ENCODE results near the gene EMP2.

The EMP2 gene

DNA sequence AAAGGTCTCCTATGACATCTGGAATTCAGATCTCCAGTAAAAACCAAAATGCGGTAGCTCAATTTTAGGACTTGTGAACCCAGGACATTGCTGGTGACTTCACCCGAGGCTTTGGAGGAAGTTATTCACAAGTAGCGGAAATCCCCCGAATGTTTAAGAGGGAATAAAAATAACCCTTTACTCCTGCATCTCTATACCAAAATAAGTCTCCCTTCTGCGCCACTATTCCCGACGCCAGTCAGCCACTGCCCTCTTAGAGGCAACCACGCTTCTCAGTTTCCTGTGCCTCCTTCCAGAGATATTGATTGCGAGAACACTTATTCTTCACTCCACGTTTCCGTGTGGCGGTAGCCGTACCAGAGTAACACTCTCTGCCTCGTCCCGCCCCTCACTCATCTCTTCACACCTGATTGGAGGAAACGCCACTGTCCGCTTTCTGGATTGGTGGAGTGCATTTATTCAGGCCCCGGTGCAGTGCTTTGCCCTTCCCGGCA is 27.4 kb downstream of the EMP2 start:
- Histone ChIP-seq H3K27me3 (ENCODE audit: control insufficient read depth in 1 of 2, insufficient read depth in 2 of 2, low read length in 2 of 2) (no peaks in the 10 kb centered on the region), H3K9me3 (ENCODE audit: control insufficient read depth in 1 of 2, low read length in 2 of 2) (peaks cover 6 to 9% of the 10 kb centered on the region in 2 donors), H3K9ac (ENCODE audit: low read depth in 1 of 2, low read length in 2 of 2) (no peak overlapping the region), H3K27ac (ENCODE audit: low read depth, low read length) (no peak overlapping the region), H3K4me1 (ENCODE audit: control insufficient read depth in 1 of 2, insufficient read depth in 2 of 2, low read length in 2 of 2) (no peaks in the 10 kb centered on the region), H3K4me3 (ENCODE audit: low read depth in 1 of 2, low read length in 2 of 2) (peak overlapping the region; percentile 52 to 57), H3K36me3 (ENCODE audit: control insufficient read depth in 1 of 2, insufficient read depth in 2 of 2, low read length in 2 of 2) (peaks cover 0 to 5% of the 10 kb centered on the region in 2 donors)

DNA sequence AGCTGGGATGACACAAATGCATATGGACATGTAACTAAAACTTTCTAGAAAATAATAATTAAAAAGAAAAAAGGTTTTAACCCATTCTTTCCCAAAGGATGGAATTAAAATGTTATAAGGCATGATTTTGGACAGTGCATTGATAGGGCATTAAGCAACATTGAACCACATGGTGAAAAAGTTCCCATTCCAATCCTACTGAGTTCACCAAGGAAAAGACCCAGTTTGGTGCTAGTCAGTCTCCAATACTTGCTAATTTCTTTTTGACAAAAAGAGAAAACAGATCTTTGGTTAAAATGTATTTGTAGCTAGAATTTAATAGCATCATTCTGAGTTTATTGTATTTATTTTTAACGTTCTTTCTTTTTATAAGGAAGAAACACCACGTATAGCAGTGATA is 28.1 kb downstream of the EMP2 start:
- H3K9me3 ChIP-seq (ENCODE audit: control insufficient read depth in 1 of 2, low read length in 2 of 2) = peaks cover 6 to 10% of the 10 kb centered on the region in 2 donors
- H3K27me3 ChIP-seq (ENCODE audit: control insufficient read depth in 1 of 2, insufficient read depth in 2 of 2, low read length in 2 of 2) = no peaks in the 10 kb centered on the region
- no peak overlapping the region for H3K9ac ChIP-seq (ENCODE audit: low read depth in 1 of 2, low read length in 2 of 2)
- H3K4me3 ChIP-seq (ENCODE audit: low read depth in 1 of 2, low read length in 2 of 2) = no peak overlapping the region
- H3K27ac ChIP-seq (ENCODE audit: low read depth, low read length) = no peak overlapping the region
- H3K36me3 ChIP-seq (ENCODE audit: control insufficient read depth in 1 of 2, insufficient read depth in 2 of 2, low read length in 2 of 2) = peaks cover 3 to 6% of the 10 kb centered on the region in 2 donors
- H3K4me1 ChIP-seq (ENCODE audit: control insufficient read depth in 1 of 2, insufficient read depth in 2 of 2, low read length in 2 of 2) = no peaks in the 10 kb centered on the region

DNA sequence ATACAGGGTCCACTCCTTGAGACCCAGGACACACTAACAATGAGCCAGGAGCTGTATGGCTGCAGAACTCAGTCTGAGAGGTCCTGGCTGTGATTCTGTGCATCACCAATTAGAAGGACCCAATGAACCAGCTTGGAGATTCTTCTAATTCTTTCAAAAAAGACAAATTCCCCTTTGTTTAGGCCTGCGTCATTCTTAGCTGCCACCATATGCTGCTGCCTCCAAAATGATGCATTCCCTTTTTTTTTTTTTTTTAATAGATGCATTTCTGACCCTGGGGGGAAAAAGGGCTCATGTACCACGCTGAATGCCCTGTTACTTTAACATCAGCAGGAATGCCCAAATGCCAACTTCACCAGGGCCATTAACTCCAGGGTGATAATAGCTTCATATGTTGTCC is 28.5 kb downstream of the EMP2 start:
- Histone ChIP-seq H3K36me3 (ENCODE audit: control insufficient read depth in 1 of 2, insufficient read depth in 2 of 2, low read length in 2 of 2) (peaks cover 7 to 10% of the 10 kb centered on the region in 2 donors), H3K9ac (ENCODE audit: low read depth in 1 of 2, low read length in 2 of 2) (no peak overlapping the region), H3K9me3 (ENCODE audit: control insufficient read depth in 1 of 2, low read length in 2 of 2) (peaks cover 6 to 10% of the 10 kb centered on the region in 2 donors), H3K27ac (ENCODE audit: low read depth, low read length) (no peak overlapping the region), H3K4me1 (ENCODE audit: control insufficient read depth in 1 of 2, insufficient read depth in 2 of 2, low read length in 2 of 2) (no peaks in the 10 kb centered on the region), H3K27me3 (ENCODE audit: control insufficient read depth in 1 of 2, insufficient read depth in 2 of 2, low read length in 2 of 2) (no peaks in the 10 kb centered on the region), H3K4me3 (ENCODE audit: low read depth in 1 of 2, low read length in 2 of 2) (no peak overlapping the region)

DNA sequence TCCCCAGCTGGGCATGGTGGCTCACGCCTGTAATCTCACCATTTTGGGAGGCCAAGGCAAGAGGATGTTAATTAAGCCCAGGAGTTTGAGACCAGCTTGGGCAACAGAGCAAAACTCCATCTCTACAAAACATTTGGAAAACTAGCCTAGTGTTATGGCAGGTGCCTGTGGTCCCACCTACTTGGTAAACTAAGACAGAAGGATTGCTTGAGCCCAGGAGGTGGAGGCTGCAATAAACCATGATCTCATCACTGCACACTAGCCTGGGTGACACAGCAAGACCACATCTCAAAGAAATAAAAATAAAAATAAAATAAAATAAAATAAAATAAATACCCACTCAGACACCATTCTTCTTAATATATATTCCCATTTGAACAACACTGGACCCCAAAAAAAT is 32.0 kb downstream of the EMP2 start:
- Histone ChIP-seq H3K27me3 (ENCODE audit: control insufficient read depth in 1 of 2, insufficient read depth in 2 of 2, low read length in 2 of 2) (no peaks in the 10 kb centered on the region), H3K9ac (ENCODE audit: low read depth in 1 of 2, low read length in 2 of 2) (no peak overlapping the region), H3K36me3 (ENCODE audit: control insufficient read depth in 1 of 2, insufficient read depth in 2 of 2, low read length in 2 of 2) (peaks cover 23 to 33% of the 10 kb centered on the region in 2 donors), H3K9me3 (ENCODE audit: control insufficient read depth in 1 of 2, low read length in 2 of 2) (peaks cover 6 to 10% of the 10 kb centered on the region in 2 donors), H3K4me1 (ENCODE audit: control insufficient read depth in 1 of 2, insufficient read depth in 2 of 2, low read length in 2 of 2) (no peaks in the 10 kb centered on the region), H3K27ac (ENCODE audit: low read depth, low read length) (no peak overlapping the region), H3K4me3 (ENCODE audit: low read depth in 1 of 2, low read length in 2 of 2) (no peak overlapping the region)

DNA sequence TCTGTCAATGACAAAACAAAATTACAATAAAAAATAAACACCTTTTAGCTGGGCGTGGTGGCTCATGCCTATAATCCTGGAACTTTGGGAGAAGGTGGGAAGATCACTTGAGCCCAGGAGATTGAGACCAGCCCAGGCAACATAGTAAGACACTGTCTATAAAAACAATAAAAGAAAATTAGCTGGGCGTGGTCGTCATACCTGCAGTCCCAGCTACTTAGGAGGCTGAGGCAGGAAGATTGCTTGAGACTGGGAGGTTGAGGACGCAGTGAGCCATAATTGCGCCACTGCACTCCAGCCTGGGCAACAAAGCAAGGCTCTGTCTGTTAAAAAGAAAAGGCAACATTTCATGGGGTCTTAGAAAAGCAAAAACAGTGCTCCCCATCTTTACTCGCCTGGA is 32.7 kb downstream of the EMP2 start:
- Histone ChIP-seq H3K9me3 (ENCODE audit: control insufficient read depth in 1 of 2, low read length in 2 of 2) (peaks cover 6 to 10% of the 10 kb centered on the region in 2 donors), H3K9ac (ENCODE audit: low read depth in 1 of 2, low read length in 2 of 2) (no peak overlapping the region), H3K4me3 (ENCODE audit: low read depth in 1 of 2, low read length in 2 of 2) (no peak overlapping the region), H3K27ac (ENCODE audit: low read depth, low read length) (no peak overlapping the region), H3K36me3 (ENCODE audit: control insufficient read depth in 1 of 2, insufficient read depth in 2 of 2, low read length in 2 of 2) (peaks cover 23 to 38% of the 10 kb centered on the region in 2 donors), H3K4me1 (ENCODE audit: control insufficient read depth in 1 of 2, insufficient read depth in 2 of 2, low read length in 2 of 2) (no peaks in the 10 kb centered on the region), H3K27me3 (ENCODE audit: control insufficient read depth in 1 of 2, insufficient read depth in 2 of 2, low read length in 2 of 2) (no peaks in the 10 kb centered on the region)

DNA sequence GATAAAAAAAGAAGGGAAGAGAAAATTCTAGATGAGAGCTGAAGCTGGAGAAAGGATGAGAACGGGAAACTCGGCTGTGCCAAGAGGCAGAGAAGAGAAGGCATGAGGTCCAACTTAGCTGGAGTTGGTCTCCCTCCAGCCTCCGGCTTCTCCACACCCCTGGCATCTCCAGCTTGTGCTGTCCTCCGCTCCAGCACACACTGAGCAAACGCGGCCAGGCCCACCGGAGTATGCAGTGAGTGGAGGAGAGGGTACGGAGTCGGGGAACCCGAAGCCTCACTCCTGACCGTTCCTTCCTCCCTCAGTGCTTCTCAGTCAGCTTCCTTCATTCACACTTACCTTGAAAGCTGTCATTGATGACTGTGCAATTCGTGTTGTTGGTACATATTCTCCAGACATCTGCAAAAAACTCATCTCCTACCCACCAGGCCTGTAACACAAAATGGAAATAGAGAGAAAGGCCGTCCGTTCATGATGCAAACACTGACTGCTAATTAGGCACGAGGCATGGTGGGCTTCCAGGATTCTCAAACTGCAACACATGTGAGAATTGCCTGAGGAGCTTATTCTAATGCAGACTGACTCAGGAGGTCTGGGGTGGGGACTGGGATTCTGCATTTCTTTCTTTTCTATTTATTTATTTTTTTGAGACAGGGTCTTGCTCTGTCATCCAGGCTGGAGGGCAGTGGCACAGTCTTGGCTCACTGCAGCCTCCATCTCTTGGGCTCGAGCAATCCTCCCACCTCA is 37.0 kb downstream of the EMP2 start:
- Histone ChIP-seq H3K4me1 (ENCODE audit: control insufficient read depth in 1 of 2, insufficient read depth in 2 of 2, low read length in 2 of 2) (no peaks in the 10 kb centered on the region), H3K27ac (ENCODE audit: low read depth, low read length) (no peak overlapping the region), H3K36me3 (ENCODE audit: control insufficient read depth in 1 of 2, insufficient read depth in 2 of 2, low read length in 2 of 2) (peaks cover 18 to 54% of the 10 kb centered on the region in 2 donors), H3K27me3 (ENCODE audit: control insufficient read depth in 1 of 2, insufficient read depth in 2 of 2, low read length in 2 of 2) (no peaks in the 10 kb centered on the region), H3K9me3 (ENCODE audit: control insufficient read depth in 1 of 2, low read length in 2 of 2) (peaks cover 0 to 4% of the 10 kb centered on the region in 2 donors), H3K9ac (ENCODE audit: low read depth in 1 of 2, low read length in 2 of 2) (no peak overlapping the region), H3K4me3 (ENCODE audit: low read depth in 1 of 2, low read length in 2 of 2) (no peak overlapping the region)

DNA sequence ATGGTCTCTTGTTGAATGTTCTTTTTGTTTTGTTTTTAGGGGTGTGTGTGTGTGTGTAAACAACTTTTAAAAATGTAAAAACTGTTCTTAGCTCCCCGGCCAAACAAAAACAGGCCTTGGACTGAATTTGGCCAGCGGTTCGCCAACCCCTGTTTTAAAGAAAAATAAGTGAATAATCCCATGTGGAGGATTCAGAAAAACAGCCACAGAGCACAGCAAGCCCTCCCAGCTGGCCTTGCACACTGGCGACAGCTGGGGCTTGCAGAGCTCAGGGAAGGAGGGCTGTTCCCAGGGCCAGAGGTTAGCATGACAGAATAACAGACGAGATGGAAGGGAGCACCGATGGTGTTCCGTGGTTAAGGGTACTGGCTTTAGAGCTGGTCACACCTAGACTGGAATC is 39.0 kb downstream of the EMP2 start:
- no peaks in the 10 kb centered on the region for H3K27me3 ChIP-seq (ENCODE audit: control insufficient read depth in 1 of 2, insufficient read depth in 2 of 2, low read length in 2 of 2)
- no peaks in the 10 kb centered on the region for H3K9me3 ChIP-seq (ENCODE audit: control insufficient read depth in 1 of 2, low read length in 2 of 2)
- peaks cover 11 to 62% of the 10 kb centered on the region in 2 donors for H3K36me3 ChIP-seq (ENCODE audit: control insufficient read depth in 1 of 2, insufficient read depth in 2 of 2, low read length in 2 of 2)
- no peak overlapping the region for H3K9ac ChIP-seq (ENCODE audit: low read depth in 1 of 2, low read length in 2 of 2)
- H3K4me3 ChIP-seq (ENCODE audit: low read depth in 1 of 2, low read length in 2 of 2) = no peak overlapping the region
- H3K4me1 ChIP-seq (ENCODE audit: control insufficient read depth in 1 of 2, insufficient read depth in 2 of 2, low read length in 2 of 2) = no peaks in the 10 kb centered on the region
- H3K27ac ChIP-seq (ENCODE audit: low read depth, low read length) = no peak overlapping the region

DNA sequence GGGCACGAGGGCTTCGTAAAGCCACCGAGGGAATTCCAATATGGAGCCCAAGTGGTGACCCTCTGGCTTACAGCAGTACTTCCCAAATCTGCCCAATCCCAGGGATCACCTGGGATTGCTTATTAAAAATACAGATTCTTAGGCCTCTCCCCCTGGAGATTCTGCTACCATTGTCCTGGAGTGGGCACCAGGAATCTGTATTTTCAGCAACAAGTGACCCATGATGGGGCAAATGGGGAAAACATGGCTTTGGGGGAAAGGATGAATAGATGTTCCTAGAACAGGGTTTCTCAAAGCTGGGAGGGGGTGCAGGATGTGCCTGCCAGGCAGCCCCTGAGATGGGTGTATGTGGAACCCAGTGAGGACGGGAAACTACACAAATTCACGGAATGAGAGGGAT is 40.6 kb downstream of the EMP2 start:
- H3K9ac ChIP-seq (ENCODE audit: low read depth in 1 of 2, low read length in 2 of 2) = no peak overlapping the region
- no peaks in the 10 kb centered on the region for H3K9me3 ChIP-seq (ENCODE audit: control insufficient read depth in 1 of 2, low read length in 2 of 2)
- H3K4me1 ChIP-seq (ENCODE audit: control insufficient read depth in 1 of 2, insufficient read depth in 2 of 2, low read length in 2 of 2) = no peaks in the 10 kb centered on the region
- peaks cover 6 to 60% of the 10 kb centered on the region in 2 donors for H3K36me3 ChIP-seq (ENCODE audit: control insufficient read depth in 1 of 2, insufficient read depth in 2 of 2, low read length in 2 of 2)
- no peak overlapping the region for H3K27ac ChIP-seq (ENCODE audit: low read depth, low read length)
- no peaks in the 10 kb centered on the region for H3K27me3 ChIP-seq (ENCODE audit: control insufficient read depth in 1 of 2, insufficient read depth in 2 of 2, low read length in 2 of 2)
- H3K4me3 ChIP-seq (ENCODE audit: low read depth in 1 of 2, low read length in 2 of 2) = no peak overlapping the region

DNA sequence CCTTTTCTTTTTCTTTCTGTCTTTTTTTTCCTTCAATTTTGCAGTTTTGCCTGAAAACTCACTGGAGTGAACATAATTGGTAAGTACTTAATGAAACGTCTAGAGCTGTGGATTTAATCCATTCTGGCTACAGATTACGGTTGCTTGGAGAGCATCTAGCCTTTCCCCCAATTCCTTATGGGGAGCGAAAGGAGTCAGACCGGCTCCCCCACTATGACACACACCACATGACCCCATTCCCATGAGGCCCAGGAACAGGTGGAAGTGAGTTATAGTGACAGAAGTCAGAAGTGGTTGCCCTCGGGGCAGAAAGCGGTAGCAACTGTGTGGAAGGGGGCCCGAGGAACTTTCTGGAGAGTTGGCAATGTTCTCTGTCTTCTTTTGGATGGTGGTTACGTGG is 41.2 kb downstream of the EMP2 start:
- Histone ChIP-seq H3K9me3 (ENCODE audit: control insufficient read depth in 1 of 2, low read length in 2 of 2) (no peaks in the 10 kb centered on the region), H3K9ac (ENCODE audit: low read depth in 1 of 2, low read length in 2 of 2) (no peak overlapping the region), H3K4me1 (ENCODE audit: control insufficient read depth in 1 of 2, insufficient read depth in 2 of 2, low read length in 2 of 2) (no peaks in the 10 kb centered on the region), H3K27ac (ENCODE audit: low read depth, low read length) (no peak overlapping the region), H3K36me3 (ENCODE audit: control insufficient read depth in 1 of 2, insufficient read depth in 2 of 2, low read length in 2 of 2) (peaks cover 4 to 56% of the 10 kb centered on the region in 2 donors), H3K27me3 (ENCODE audit: control insufficient read depth in 1 of 2, insufficient read depth in 2 of 2, low read length in 2 of 2) (no peaks in the 10 kb centered on the region), H3K4me3 (ENCODE audit: low read depth in 1 of 2, low read length in 2 of 2) (no peak overlapping the region)

DNA sequence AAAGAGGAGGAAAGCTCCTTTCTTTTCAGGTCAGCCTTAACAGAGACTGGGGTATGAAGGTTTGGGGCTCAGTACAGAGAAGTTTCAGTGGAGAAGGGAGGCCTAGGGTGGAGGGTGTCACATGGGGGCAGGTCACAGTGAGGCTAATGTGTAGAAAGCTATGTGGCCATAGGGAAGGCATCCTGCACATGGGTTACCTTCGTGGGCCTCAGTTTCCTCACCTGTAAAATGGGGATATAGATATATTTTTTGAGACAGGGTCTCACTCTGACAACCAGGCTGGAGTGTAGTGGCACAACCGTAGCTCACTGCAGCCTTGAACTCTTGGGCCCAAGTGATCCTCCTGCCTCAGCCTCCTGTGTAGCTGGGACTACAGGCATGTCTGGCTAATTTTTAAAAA is 41.8 kb downstream of the EMP2 start:
- Histone ChIP-seq H3K9me3 (ENCODE audit: control insufficient read depth in 1 of 2, low read length in 2 of 2) (no peaks in the 10 kb centered on the region), H3K36me3 (ENCODE audit: control insufficient read depth in 1 of 2, insufficient read depth in 2 of 2, low read length in 2 of 2) (peaks cover 4 to 59% of the 10 kb centered on the region in 2 donors), H3K27me3 (ENCODE audit: control insufficient read depth in 1 of 2, insufficient read depth in 2 of 2, low read length in 2 of 2) (no peaks in the 10 kb centered on the region), H3K4me3 (ENCODE audit: low read depth in 1 of 2, low read length in 2 of 2) (no peak overlapping the region), H3K27ac (ENCODE audit: low read depth, low read length) (no peak overlapping the region), H3K4me1 (ENCODE audit: control insufficient read depth in 1 of 2, insufficient read depth in 2 of 2, low read length in 2 of 2) (no peaks in the 10 kb centered on the region), H3K9ac (ENCODE audit: low read depth in 1 of 2, low read length in 2 of 2) (no peak overlapping the region)

Data from duodenal mucosa (tissue), 2 donors.